Activated T-cell treated with anti-CD3 and anti-CD28 coated beads, Interleukin-2, amount 50 U/mL, for 1 hour (primary cell): ENCODE results near the gene PTPN4.

Experiments
- DNase-seq: peaks from one replicate; pipeline ENCODE4 v3.0.0-alpha.2; 2020

PTPN4 gene

DNA sequence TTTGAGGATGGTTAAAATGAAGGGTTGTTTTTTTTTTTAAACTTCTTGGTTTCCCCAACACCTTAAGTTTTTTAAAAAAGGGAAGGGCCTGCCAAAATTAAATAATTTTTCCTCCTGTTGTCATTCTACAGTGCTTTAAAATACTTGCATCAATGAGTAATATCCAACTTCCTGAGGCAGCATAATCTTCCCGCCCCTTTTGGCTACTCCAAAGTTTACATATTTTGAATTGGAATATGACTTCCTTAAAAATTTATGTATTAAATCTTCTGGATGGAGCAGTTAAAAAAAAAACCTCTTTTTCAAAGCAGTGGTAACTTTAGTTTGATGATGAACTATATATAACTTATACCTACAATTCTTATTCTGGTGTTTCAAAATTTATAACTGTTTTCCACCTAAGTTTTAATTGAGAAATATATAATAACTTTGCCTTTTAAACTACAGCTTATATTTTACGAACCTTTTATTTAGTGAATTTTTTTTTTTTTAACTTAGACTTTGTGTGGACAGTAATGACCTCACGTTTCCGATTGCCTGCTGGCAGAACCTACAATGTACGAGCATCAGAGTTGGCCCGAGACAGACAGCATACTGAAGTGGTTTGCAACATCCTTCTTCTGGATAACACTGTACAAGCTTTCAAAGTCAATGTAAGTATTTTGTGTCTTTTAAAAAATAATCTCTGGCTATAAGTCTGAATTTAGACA is 49.8 kb downstream of the PTPN4 start:
- no peak for DNase-seq

DNA sequence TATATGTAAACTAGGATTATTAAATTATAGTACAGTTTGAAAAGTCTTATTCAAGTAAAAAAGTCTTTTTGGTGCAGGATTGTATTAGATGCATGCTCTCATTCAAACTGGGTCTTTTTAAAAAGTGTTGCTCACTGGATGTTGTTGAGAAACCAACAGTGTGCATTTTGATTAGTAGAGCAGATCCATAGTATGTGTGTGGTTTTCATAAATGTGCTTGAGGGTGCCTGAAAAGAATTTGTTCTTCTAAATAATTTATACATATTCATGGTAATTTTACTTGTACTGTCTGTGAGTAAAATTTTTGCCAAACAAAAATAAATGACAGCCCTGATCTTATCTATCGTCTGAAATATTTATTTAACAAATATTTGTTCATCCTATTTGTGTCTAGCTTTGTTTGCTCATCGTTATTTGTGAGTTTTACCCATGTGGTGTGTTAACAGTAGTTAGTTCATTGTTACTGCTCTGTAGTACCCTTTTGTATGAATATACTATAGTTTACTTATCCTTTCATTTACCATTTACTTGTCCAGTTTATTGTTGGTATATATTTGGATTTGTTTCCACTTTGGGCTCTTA is 50.4 kb downstream of the PTPN4 start:
- DNase-seq, result no peak

DNA sequence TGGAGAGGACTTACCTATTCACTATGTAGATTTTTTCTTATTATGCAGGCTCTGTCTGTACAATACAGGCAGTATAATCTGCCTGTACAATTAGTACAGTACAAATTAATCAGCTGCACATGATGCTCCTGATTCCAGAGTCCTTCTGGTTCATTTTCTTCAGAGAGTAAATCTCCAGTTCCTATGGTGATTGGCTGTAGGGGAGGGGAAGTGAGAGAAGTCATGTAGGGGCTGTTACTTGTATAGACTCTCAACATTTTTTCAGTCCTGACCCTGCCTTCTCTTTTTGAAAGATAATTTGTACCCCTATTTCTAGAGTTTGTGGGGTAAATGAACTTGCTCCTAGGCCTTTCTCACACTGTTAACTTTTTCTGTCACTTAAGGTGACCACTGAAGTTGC is 54.5 kb downstream of the PTPN4 start:
- DNase-seq, result no peak

DNA sequence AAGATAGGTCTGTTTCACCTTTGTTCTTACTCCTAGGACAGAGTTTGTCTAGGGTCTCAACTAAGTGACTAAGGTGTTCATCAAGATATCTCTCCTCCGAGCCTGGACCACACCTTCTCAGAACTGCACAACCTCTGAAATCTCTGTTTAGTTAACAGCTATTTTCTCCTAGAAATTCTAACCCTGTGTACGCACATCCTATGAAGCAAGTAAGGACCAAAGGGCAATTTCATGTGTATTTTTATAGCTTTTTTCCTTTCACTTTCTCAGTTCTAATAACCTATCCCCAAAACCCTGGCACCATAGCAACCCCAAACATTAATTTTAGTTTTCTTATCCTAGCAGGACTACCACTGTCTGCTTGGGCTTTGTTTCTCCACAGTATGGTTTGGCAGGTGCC is 59.1 kb downstream of the PTPN4 start:
- no peak for DNase-seq

DNA sequence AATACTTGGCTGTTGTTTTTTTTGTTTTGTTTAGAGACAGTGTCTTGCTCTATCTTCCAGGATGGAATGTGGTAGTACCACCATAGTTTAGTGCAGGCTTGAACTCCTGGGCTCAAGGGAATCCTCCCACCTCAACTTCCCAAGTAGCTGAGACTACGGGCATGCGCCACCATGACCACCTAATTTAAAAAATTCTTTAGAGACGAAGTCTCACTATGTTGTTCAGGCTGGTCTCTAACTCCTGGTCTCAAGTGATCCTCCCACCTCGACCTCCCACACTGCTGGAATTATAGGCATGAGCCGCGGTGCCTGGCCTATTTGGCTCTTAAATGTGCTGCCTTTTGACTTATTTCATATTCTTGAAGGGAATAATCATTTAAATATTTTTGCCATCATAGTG is 60.1 kb downstream of the PTPN4 start:
- no peak for DNase-seq

DNA sequence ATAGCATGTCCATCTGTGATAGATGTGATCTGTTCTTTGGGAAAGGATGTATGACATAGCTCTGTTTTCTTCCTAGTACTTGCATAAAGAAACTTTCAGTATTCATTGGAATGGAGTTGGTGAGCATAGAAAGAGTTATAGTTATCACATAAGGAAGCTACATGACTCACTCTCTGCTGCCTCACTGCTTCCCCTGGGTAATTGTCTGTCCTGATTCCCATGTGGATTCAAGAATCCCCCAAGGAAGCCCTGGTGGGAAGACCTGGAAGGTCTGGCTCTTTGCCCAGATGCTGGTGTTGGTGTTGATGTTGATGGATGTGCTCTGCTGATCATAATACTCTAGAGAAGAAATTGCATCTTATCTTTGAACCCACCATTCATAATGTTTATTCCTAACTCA is 60.6 kb downstream of the PTPN4 start:
- no peak for DNase-seq

DNA sequence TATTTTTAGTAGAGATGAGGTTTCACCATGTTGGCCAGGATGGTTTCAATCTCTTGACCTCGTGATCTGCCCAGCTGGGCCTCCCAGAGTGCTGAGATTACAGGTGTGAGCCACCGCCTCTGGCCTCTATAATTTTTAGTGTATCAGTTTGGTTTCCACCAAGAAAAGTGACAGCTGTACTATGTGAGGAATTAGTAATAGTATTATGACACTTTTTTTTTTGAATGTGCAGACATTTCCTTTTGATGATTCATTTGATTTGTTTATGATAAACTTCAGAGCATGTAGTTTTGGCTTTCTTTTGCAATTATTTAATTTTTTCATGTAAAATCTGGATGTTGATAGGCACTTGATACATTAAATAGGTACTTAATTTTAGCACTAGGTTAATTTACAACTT is 61.5 kb downstream of the PTPN4 start:
- no peak for DNase-seq

DNA sequence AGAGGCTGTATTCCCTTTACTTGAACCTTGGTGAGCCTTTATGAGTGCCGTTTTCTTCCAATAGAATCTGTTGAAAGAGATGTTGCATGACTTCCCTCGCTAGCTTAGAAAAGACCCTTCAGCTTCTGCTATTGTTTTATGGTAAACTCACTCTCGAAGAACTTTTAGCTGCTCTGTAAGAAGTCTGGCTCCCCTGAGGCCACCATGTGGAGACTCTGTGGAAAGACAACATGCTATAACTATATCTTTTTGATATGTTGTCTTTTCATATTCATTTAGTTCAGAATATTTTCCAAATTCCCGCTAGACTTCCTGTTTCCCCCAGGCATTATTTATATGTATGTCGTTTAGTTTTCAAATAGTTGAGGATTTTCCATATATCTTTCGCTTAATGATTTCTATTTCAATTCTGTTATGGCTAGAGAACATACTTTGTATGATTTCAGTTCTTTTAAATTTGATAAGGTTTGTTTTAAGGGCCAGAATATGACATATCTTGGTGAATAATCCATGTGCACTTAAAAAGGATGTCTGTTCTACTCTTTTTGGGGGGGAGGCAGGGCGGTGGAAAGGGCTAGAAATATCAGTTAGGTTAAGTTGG is 64.1 kb downstream of the PTPN4 start:
- DNase-seq, result no peak

DNA sequence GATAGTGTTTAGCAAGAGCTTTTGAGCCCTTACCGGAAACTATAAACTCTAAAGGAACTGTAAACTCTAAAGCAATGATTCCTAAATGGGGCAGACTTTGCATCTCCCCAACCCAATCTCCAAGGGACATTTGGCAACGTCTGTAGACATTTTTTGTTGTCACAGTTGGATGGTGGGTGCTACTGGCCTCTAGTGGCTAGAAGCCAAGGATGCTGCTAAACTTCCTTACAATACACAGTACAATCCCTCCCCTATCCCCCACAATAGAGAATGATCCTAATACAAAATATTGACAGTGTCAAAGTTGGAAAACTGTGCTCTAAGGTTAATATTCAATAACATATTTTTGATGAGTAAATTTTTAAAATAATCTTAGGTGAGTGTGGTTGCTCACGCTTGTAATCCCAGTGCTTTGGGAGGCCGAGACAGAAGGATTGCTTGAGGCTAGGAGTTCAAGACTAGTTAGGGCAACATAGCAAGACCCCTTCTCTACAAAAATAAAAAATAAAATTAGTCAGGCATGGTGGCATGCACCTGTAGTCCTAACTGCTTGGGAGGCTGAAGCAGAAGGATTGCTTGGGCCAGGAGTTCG is 66.7 kb downstream of the PTPN4 start:
- peak; percentile 43 for DNase-seq

DNA sequence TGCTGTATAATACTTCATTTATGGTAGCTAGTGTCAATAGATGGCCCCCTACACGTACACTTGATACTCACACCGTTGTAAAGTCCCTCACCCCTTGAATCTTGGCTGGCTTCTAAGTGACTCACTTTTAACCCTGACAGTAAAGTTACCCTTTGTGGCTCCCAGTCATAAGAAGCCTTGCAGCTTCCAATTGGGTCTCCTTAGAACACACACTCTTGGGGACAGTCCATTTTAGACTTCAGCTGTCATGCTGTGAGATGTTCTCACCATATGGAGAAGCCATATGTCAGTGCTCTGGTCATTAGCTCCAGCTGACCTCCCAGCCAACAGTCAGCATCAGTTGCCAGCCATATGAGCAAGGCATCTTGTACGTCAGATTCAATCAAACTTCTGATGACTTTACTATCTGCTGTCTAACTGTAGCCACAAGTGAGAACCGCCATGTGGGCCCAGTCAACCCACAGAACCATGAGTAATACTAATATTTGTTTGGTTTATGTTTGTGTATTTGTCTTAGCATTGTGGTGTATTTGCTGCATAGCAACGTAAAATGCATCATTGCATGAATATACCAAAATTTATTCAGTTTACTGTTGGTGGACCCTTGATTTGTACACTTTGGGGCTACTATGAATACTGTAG is 68.3 kb downstream of the PTPN4 start:
- no peak for DNase-seq

DNA sequence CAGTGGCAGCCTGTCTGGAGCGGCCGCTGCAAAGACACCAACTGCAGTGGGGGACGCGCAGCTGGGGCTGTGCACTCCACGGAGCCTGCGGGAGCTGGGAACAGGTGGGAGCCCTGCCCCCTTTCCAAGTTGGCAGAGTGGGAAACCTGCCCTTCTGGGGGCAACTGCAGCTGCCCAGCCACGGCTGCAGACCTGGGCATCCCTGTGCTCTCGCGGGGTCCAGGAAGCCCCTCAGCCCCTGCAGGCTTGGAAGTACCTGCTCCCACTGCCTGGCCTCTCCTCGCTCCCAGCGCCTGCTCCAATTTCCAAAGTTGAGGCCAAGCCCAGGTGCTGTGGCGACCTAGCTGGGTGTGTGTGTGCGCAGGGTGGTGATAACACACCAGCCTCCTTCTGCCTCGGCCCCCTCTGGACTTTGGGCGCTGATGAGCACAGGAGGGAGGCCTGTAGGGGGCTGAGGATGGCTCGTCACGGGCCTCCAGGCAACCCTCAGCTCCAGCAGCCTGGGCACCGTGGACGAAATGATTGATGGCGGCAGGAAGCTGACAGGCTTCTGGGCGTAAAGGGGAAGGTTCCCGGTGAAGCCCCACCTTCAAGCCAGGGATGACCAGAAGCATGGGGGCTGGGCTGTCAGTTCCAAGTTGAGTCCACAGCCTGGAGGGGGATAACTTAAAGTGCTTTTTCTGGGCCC is 76.9 kb downstream of the PTPN4 start:
- no peak for DNase-seq

DNA sequence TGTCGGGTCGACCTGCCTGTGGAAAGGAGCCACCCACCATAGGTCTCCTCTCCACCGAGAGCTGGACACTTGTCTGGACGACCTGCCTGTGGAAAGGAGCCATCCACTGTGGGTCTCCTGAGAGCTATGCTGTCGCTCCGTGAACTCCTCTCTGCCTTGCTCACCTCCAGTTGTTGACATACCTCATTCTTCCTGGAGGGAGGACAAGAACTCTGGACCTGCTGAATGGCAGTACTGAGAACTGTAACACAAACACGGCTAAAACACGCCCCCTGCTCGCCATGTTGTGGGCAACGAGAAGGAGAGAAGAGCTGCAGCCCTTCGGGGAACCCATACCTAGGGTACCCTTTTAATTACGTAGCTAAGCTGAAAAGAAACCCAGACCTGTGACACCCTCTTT is 77.6 kb downstream of the PTPN4 start:
- DNase-seq, result no peak

DNA sequence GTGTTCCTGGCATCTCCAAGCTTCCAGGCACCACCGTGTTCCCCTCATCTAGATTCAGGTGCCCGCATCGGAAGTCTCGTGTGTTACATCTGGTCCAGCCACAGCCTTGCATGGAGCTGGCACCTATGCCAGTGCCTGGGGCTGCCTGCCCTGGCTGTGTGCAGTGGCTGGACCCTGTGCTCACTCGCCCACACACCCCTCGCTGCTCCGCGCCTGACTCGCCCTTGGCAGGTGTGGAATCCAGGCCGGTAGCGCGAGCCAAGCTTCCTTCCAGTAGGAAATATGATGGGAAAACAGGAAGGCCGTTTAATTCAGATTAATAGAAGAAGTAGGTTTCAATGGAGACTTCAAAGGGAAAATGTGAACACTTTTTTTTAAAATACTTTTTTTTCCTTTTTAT is 78.0 kb downstream of the PTPN4 start:
- no peak for DNase-seq

DNA sequence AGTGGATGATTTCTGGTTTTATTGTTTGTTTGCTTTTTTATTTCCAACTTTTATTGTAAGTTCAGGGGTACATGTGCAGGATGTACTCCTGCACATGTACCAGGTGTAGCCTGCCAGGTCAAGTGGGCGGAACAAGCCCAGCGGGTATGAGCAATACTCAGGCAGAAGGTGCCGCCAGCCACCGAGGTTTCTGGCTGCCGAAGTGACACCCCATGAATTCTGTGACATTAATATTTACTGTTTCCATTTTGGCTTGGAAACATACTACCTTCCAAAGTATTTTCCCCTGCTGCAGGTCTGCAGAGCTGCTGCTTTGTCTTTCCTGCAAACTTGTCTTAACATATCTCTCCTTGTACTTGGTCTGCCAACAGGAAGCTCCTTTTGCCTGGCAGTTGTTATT is 78.5 kb downstream of the PTPN4 start:
- DNase-seq, result no peak

DNA sequence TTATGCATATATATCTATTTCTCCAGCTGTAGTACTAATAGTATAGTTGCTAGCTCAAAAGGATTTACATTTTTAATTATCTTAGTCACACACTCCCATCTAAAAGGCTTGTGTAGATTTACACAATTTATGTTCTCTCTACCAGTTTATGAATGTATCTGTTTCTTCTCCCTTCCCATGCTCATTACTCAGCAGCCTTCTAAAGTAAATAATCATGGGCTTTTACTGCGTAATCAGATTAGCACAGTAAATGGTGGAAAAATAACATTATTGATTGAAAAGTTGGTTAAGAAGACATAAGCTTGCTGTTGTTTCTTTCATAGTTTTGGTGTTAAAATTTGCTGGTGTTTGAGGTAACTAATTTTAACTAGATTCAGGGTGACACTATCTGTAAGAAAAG is 81.8 kb downstream of the PTPN4 start:
- DNase-seq, result no peak

DNA sequence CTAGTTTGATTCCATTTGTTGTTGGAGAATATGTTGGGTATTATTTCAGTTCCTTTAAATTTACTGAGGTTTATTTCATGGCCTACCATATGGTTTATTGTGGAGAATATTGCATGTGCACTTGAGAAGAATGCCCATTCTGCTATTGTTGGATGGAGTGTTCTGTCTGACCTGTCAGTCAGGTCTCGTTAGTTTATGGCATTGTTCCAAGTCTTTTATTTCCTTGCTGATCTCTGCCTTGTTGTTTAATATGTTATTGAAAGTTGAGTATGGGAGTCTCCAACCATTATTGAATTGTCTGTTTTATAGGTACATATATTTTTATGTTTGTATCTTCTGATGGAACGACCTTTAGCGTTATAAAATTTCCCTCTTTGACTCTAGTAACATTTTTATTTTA is 86.3 kb downstream of the PTPN4 start:
- no peak for DNase-seq

DNA sequence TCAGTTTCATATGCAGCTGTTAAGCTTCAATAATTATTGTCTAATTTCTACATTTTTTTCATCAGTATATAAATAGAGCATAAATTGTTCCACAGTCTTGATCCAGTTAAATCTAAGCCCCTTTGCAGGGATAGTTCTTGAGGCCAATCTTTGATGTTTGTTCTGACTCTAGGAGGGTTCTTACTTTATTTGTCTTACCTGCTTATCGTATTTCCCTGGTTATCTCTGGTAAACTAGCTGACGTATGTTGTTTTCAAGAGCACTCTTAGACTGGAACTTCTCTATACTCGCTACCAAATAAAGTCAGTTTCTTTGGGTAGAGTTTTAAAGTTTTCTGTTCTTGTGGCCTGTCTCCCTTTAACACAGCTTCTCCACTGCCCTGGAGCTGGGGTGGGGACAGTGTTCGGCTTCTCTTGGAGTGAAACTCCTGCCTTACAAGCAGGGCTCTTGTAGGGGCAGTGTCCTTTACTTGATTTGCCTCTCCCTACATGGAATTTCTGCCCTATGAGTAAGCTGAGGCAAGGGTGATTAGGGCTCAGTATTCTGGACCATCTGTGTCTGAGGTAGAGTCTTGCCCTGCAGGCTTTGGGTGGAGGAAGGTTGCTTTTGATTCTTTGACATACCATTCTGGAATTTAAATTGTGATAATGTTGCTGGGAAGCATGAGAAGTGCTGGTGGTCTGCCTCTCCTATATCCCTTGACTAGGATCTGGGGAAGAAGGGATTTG is 90.3 kb downstream of the PTPN4 start:
- no peak for DNase-seq

DNA sequence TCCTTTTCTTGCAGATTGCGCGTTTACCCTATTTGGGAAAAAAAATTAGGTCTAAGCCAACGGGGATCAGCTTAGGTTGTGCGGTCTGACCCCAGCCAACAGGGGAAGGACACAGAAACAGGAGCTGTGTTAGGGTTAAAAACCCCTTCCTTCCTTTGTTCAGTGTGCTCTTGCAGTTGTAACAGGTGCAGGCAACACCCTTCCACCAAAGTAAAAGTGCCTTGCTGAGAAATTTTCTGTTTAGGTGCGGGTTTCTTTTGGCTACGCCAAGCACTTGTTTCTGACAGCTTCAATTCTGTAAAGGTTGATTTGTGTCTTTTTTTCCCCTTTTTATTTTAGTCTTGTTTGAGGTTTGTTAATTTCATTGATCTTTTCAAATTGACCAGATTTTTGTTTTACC is 92.5 kb downstream of the PTPN4 start:
- no peak for DNase-seq

DNA sequence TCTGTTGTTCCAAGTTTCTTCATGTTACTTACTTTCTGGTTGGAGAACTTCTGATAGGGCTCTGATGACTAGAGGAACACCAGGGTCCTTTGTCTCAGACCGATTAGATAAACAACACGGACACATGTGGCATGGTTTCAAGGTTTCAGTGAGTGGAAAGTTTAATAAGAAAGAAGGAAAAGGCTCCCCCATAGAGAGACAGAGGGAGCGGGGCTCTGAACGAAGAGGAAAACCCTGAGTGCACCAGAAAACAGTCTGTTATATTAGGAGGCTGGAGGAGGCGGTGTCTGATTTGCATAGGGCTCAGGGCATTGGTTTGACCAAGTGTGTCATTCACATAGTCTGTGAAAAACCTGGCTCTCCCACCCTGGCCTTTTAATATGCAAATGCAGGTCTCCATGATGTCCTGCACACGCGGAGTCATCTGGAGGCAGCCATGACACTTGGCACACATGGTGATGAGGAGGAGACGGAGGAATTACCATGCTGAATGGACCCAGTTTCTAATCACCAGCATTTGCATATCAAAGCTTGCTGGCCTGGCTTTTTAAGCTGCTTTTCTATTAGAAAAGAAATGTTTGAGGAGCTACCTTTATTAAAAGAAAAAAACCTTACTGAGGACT is 94.2 kb downstream of the PTPN4 start:
- DNase-seq, result no peak

DNA sequence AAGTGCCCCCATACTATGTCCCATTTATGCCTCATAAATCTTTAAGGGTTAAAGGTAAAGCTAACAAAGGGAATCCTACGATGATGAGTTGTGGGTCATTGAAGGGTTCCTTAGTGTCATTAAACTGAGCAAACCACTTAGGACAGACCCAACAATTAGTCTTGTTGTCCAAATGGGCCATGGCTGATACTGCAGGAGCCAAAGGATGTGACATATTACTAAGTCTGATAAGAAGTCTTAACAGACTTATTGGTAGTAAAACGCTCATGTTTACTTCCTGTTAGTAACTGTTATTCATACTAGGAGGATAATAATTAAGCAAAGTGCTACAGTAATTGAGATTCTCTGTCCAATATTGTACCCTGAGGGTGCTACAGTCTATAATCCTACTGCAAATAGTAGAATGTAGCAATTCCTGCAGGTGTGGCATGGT is 96.8 kb downstream of the PTPN4 start:
- no peak for DNase-seq

DNA sequence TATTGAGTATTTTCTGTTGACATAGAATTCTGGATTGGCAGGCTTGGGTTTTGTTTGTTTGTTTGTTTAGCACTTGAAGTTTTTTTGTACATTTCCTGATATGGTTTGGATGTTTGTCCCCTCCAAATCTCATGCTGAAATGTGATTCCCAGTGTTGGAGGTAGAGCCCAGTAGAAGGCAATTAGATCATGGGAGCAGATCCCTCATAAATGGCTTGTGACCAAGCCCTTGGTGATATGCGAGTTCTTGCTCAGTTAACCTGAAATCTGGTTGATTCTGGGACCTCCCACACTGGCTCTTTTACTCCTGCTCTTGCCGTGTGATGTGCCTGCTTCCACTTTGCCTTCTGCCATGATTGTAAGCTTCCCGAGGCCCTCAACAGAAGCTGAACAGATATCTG is 98.0 kb downstream of the PTPN4 start:
- DNase-seq, result no peak

DNA sequence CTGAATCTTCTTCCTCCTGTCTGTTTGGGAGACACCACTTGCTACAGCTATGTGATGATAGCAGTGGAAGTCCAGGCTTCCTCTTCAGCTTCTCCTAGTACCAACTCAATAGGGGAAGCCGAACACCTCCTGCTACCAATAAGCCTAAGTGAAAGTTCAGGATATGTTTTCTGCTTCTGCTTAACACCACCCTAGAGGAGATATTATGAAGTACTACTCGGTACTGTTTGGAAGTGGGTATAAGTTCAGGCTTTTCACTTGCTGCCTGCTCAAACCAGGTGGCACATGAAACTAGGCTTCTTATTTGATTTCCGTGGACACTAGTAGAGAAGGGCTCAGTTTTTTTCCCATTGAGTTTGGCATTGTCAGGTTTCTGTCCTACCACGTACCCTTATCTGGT is 99.8 kb downstream of the PTPN4 start:
- DNase-seq, result no peak
